OCI-LY1 (cell line): ENCODE measurements around the gene UFD1.

Experiments
- H2AFZ ChIP-seq: fragments of 200-600 bp; sonication (generic), shearing (Covaris generic); 2 replicates; pipeline ENCODE4 v1.6.0; 2014; ENCODE audit warnings: antibody characterized with exemption, mild to moderate bottlenecking, low read length
- H3F3A ChIP-seq: fragments of 200-600 bp; sonication (generic), shearing (Covaris generic); 2 replicates; pipeline ENCODE4 v1.6.0; 2014; ENCODE audit warnings: mild to moderate bottlenecking, antibody characterized with exemption, low read length, moderate library complexity; ENCODE audit not compliant: insufficient read depth
- H3K27ac ChIP-seq: fragments of 200-600 bp; sonication (generic); 2 replicates; pipeline ENCODE4 v1.5.1; 2014; ENCODE audit warnings: low read length, mixed run types, mild to moderate bottlenecking, low read depth; ENCODE audit not compliant: poor library complexity, severe bottlenecking
- H3K27me3 ChIP-seq: fragments of 200-600 bp; sonication (generic); 2 replicates; pipeline ENCODE4 v1.6.0; 2014; ENCODE audit warnings: antibody characterized with exemption, mild to moderate bottlenecking, low read length, moderate library complexity; ENCODE audit not compliant: insufficient read depth
- H3K36me3 ChIP-seq: fragments of 200-600 bp; sonication (generic); 2 replicates; pipeline ENCODE4 v1.6.1; 2014; ENCODE audit warnings: mild to moderate bottlenecking, antibody characterized with exemption, low read length, moderate library complexity, mixed read lengths; ENCODE audit not compliant: insufficient read depth
- H3K4me1 ChIP-seq: fragments of 200-600 bp; sonication (generic); 2 replicates; pipeline ENCODE4 v1.5.1; 2014; ENCODE audit warnings: mild to moderate bottlenecking, low read length, moderate library complexity; ENCODE audit not compliant: insufficient read depth, severe bottlenecking
- H3K4me2 ChIP-seq: fragments of 200-600 bp; sonication (generic), shearing (Covaris generic); 2 replicates; pipeline ENCODE4 v1.6.1; 2014; ENCODE audit warnings: low read length
- H3K4me3 ChIP-seq: fragments of 200-600 bp; sonication (generic); 2 replicates; pipeline ENCODE4 v1.5.1; 2014; ENCODE audit warnings: low read length, low read depth, mild to moderate bottlenecking, mixed read lengths; ENCODE audit not compliant: poor library complexity, severe bottlenecking
- H3K79me2 ChIP-seq: fragments of 200-600 bp; shearing (Covaris generic); 2 replicates; pipeline ENCODE4 v1.6.1; 2016; ENCODE audit warnings: mixed run types, low read length, mixed read lengths; ENCODE audit not compliant: insufficient read depth
- H3K9ac ChIP-seq: fragments of 200-600 bp; sonication (generic), shearing (Covaris generic); 2 replicates; pipeline ENCODE4 v1.6.1; 2014; ENCODE audit warnings: mild to moderate bottlenecking, low read length, mixed read lengths
- H3K9me2 ChIP-seq: fragments of 200-600 bp; sonication (generic), shearing (Covaris generic); 2 replicates; pipeline ENCODE4 v1.6.1; 2014; ENCODE audit warnings: low read depth, mild to moderate bottlenecking, low read length, mixed read lengths
- H3K9me3 ChIP-seq: fragments of 200-600 bp; shearing (Covaris generic); 2 replicates; pipeline ENCODE4 v1.6.1; 2014; ENCODE audit warnings: low read length, mixed read lengths
- H4K20me1 ChIP-seq: fragments of 200-600 bp; sonication (generic), shearing (Covaris generic); 2 replicates; pipeline ENCODE4 v1.6.0; 2016; ENCODE audit warnings: mild to moderate bottlenecking, low read length; ENCODE audit not compliant: insufficient read depth
- EZH2 ChIP-seq: fragments of 200-600 bp; sonication (generic), shearing (Covaris generic); IDR thresholded peaks from 2 replicates; pipeline ENCODE4 v1.8.0; 2017; ENCODE audit warnings: borderline replicate concordance, mixed run types, mild to moderate bottlenecking, antibody characterized with exemption, low read length, moderate library complexity, mixed read lengths
- TF ChIP-seq, protein P1 (sequence below): fragments of 200-600 bp; sonication (generic), shearing (Covaris generic); IDR thresholded peaks from 2 replicates; pipeline ENCODE4 v1.5.1; 2017; ENCODE audit warnings: mild to moderate bottlenecking, antibody characterized with exemption, low read length, moderate library complexity, mixed read lengths

UFD1 gene

DNA sequence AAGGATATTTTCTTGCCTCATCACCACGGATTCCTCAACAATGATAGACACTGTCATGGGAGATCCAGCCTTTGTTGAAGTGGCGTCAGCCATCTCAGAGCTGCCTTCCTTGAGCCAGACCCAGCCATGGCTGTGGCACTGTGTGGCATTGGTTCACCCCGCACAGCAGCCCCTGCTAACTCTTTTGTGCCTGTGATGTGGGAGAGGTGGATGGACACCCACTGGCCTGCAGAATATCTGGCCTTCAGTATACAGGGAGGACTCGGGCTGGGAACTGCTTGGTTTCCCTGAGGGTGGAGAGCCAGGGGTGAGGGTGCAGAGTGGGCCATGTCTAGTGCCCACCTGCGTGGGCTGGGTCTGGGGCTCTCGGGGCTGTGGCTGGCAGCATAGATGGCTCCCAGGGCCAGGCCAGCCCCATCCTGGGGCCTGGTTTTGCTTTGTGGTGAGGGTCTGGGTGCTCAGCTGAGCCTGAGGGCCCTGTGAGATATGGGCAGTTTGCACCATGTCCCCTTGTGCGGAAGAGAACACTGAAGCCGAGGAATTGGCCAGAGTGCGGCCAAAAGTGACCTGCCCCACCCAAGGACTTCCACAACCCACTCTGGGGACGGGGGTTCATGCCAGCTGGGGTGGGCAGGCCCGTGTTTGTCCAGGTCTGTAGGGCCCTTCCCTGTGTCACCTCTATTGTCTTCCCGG, 39.1 kb upstream of the UFD1 start:
- Histone ChIP-seq H3K36me3 (peaks cover 39% of the 10 kb centered on the region), H3K4me3 (no peak overlapping the region), H3K27me3 (no peaks in the 10 kb centered on the region), H2AFZ (no peak overlapping the region), H3K9me2 (no peaks in the 10 kb centered on the region), H3F3A (no peaks in the 10 kb centered on the region), H3K79me2 (no peaks in the 10 kb centered on the region), H3K9me3 (no peaks in the 10 kb centered on the region), H3K9ac (no peak overlapping the region), H3K27ac (no peak overlapping the region), H4K20me1 (no peaks in the 10 kb centered on the region), H3K4me1 (no peaks in the 10 kb centered on the region), H3K4me2 (no peak overlapping the region)
- TF ChIP-seq, protein P1, sequence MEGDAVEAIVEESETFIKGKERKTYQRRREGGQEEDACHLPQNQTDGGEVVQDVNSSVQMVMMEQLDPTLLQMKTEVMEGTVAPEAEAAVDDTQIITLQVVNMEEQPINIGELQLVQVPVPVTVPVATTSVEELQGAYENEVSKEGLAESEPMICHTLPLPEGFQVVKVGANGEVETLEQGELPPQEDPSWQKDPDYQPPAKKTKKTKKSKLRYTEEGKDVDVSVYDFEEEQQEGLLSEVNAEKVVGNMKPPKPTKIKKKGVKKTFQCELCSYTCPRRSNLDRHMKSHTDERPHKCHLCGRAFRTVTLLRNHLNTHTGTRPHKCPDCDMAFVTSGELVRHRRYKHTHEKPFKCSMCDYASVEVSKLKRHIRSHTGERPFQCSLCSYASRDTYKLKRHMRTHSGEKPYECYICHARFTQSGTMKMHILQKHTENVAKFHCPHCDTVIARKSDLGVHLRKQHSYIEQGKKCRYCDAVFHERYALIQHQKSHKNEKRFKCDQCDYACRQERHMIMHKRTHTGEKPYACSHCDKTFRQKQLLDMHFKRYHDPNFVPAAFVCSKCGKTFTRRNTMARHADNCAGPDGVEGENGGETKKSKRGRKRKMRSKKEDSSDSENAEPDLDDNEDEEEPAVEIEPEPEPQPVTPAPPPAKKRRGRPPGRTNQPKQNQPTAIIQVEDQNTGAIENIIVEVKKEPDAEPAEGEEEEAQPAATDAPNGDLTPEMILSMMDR, result no peak
- TF ChIP-seq EZH2, result no peak

DNA sequence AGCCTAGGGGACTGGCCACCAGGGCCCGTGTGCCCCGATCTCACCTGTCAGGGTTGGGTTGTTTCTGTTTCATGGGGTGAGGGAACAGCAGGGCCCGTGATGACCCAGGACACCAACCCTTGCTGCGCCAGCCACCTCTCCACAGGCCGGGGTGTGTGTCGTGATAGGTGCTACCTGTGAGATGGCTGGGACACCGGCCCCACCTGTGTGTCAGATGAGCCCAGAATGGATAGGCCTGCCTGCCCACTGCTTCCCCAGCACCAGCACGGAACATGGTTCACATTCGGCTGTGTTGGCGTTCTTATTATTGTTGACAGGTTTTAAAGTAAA, 38.1 kb upstream of the UFD1 start:
- Histone ChIP-seq H3K9ac (no peak overlapping the region), H3K4me2 (no peak overlapping the region), H3K79me2 (no peaks in the 10 kb centered on the region), H3K4me1 (no peaks in the 10 kb centered on the region), H3F3A (no peaks in the 10 kb centered on the region), H3K9me3 (no peaks in the 10 kb centered on the region), H3K27ac (no peak overlapping the region), H3K36me3 (peaks cover 49% of the 10 kb centered on the region), H2AFZ (no peak overlapping the region), H3K4me3 (no peak overlapping the region), H3K27me3 (no peaks in the 10 kb centered on the region), H3K9me2 (no peaks in the 10 kb centered on the region), H4K20me1 (no peaks in the 10 kb centered on the region)
- TF ChIP-seq, protein P1, result no peak
- no peak for TF ChIP-seq EZH2

DNA sequence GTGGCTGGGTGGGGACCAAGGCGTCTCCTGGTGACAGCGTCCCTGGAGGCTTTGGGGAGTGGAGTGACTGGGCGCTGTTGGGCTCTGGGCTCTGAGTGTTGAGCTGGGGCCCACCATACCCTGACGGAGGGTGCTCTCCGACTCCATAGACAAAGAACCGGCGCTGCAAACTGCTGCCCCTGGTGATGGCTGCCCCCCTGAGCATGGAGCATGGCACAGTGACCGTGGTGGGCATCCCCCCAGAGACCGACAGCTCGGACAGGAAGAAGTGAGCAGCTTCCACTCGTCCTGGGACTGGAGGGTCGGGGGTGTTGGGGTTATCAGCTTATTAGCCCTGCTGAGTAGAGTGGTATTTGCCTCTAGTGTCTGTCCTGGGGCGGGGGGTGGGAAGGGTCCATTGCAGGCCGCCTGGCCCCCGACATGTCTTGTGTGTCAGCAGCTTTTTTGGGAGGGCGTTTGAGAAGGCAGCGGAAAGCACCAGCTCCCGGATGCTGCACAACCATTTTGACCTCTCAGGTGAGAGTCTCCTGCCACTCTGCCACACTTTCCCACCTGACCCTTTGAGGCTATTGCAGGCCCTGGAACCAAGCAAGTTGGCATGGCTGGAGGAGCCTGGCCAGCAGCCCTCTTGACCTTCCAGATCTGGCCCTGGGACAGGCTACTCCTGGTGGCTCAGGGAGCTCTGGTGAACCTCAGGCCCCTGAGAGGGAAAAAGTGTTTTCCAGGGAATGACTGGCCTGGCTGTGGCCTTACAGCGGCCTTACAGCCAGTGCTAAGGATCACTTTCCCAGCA, 37.6 kb upstream of the UFD1 start:
- Histone ChIP-seq H3K4me3 (no peak overlapping the region), H3K9ac (no peak overlapping the region), H3K9me3 (no peaks in the 10 kb centered on the region), H3K4me2 (no peak overlapping the region), H3K4me1 (no peaks in the 10 kb centered on the region), H3K27ac (no peak overlapping the region), H3K9me2 (no peaks in the 10 kb centered on the region), H3K79me2 (no peaks in the 10 kb centered on the region), H3K27me3 (no peaks in the 10 kb centered on the region), H4K20me1 (no peaks in the 10 kb centered on the region), H3F3A (no peaks in the 10 kb centered on the region), H2AFZ (no peak overlapping the region), H3K36me3 (peaks cover 54% of the 10 kb centered on the region)
- TF ChIP-seq, protein P1, result no peak
